ENCODE data around the gene PHF11.
"Not testable (repeated sequence)": the region's sequence is repeated elsewhere in the genome, so short reads cannot be mapped to it uniquely, and the experiment has no call there.

The PHF11 gene

GRCh38 chr13:49495783-49496762 lies at the start of gene PHF11:
Gene PHF11, plus strand, starts transcription at chr13:49495953. Its CDS starts 49 bp downstream, at chr13:49496002.
- DNase-seq (ENCODE audit: low read depth), result peak; percentile 89

GRCh38 chr13:49446473-49446872 lies 49.3 kb upstream of the PHF11 start:
- DNase-seq (ENCODE audit: low read depth), result no peak

- no peak for DNase-seq (ENCODE audit: low read depth)
Measured at GRCh38 chr13:49448753-49449152, 47.0 kb upstream of the PHF11 start.

- DNase-seq (ENCODE audit: low read depth), result no peak
Measured at GRCh38 chr13:49450105-49450819, 45.5 kb upstream of the PHF11 start.

GRCh38 chr13:49452725-49453457 lies 42.9 kb upstream of the PHF11 start:
- DNase-seq (ENCODE audit: low read depth), result no peak

- no peak for DNase-seq (ENCODE audit: low read depth)
Measured at GRCh38 chr13:49453465-49453864, 42.3 kb upstream of the PHF11 start.

- peak; percentile 75 for DNase-seq (ENCODE audit: low read depth)
Measured at GRCh38 chr13:49454388-49455006, 41.3 kb upstream of the PHF11 start.

- no peak for DNase-seq (ENCODE audit: low read depth)
Measured at GRCh38 chr13:49455007-49455398, 40.8 kb upstream of the PHF11 start.

- no peak for DNase-seq (ENCODE audit: low read depth)
Measured at GRCh38 chr13:49456156-49456555, 39.6 kb upstream of the PHF11 start.

- peak; percentile 58 for DNase-seq (ENCODE audit: low read depth)
Measured at GRCh38 chr13:49457221-49457620, 38.5 kb upstream of the PHF11 start.

- no peak for DNase-seq (ENCODE audit: low read depth)
Measured at GRCh38 chr13:49459580-49459979, 36.2 kb upstream of the PHF11 start.

- no peak for DNase-seq (ENCODE audit: low read depth)
Measured at GRCh38 chr13:49464085-49464484, 31.7 kb upstream of the PHF11 start.

GRCh38 chr13:49464621-49465325 lies 31.0 kb upstream of the PHF11 start:
- DNase-seq (ENCODE audit: low read depth), result peak; percentile 49

GRCh38 chr13:49466292-49466838 lies 29.4 kb upstream of the PHF11 start:
- no peak for DNase-seq (ENCODE audit: low read depth)

GRCh38 chr13:49472186-49472585 lies 23.6 kb upstream of the PHF11 start:
- DNase-seq (ENCODE audit: low read depth), result no peak

- no peak for DNase-seq (ENCODE audit: low read depth)
Measured at GRCh38 chr13:49476529-49476928, 19.2 kb upstream of the PHF11 start.

GRCh38 chr13:49481788-49482187 lies 14.0 kb upstream of the PHF11 start:
- DNase-seq (ENCODE audit: low read depth), result no peak

GRCh38 chr13:49488563-49488962 lies 7.2 kb upstream of the PHF11 start:
- no peak for DNase-seq (ENCODE audit: low read depth)

- DNase-seq (ENCODE audit: low read depth), result no peak
Measured at GRCh38 chr13:49494645-49495044, 1.1 kb upstream of the PHF11 start.

GRCh38 chr13:49496837-49497236 lies 1.1 kb downstream of the PHF11 start:
- DNase-seq (ENCODE audit: low read depth), result not testable (repeated sequence)

GRCh38 chr13:49497272-49497671 lies 1.5 kb downstream of the PHF11 start:
- DNase-seq (ENCODE audit: low read depth), result no peak
